ENCODE results near the gene INPP5D. TPM values are rescaled to one million over a fixed set of nuclear protein-coding genes. Genes with fewer than 3 reads are reported as not detected.

Gene INPP5D
- polyA plus RNA-seq, 3 donors, result 30.6 to 90.2 (median 54.8) TPM

GRCh38 chr2:233115121-233115520, 55.0 kb downstream of the INPP5D start:
- H3K36me3 Mint-ChIP-seq, result peaks cover 39 to 60% of the 10 kb centered on the region in 2 donors
- Histone ChIP-seq H3K27ac (ENCODE audit: low read depth in 1 of 2, low read length in 2 of 2) (peak overlapping the region in 1 of 2 donors; percentile 36), H3K4me3 (replicated peaks in 1 of 3; ENCODE audit: low read depth in 2 of 3, low read length in 3 of 3) (no peak overlapping the region), H3K36me3 (replicated peaks in 1 of 2; ENCODE audit: control insufficient read depth in 1 of 2, insufficient read depth in 2 of 2, low read length in 2 of 2) (peaks cover 22 to 61% of the 10 kb centered on the region in 2 donors), H3K79me2 (ENCODE audit: insufficient read depth, low read length) (peaks cover 99% of the 10 kb centered on the region), H3K4me2 (replicated peaks; ENCODE audit: extremely low read depth, low read length, poor library complexity, severe bottlenecking) (no peak overlapping the region), H3K9me3 (replicated peaks in 1 of 2; ENCODE audit: control insufficient read depth in 1 of 2, insufficient read depth in 1 of 2, low read length in 2 of 2) (no peaks in the 10 kb centered on the region), H4K20me1 (ENCODE audit: insufficient read depth, low read length) (peaks cover 100% of the 10 kb centered on the region), H3K27me3 (ENCODE audit: control insufficient read depth in 2 of 2, insufficient read depth in 2 of 2, low read length in 2 of 2) (no peaks in the 10 kb centered on the region), H3K9ac (ENCODE audit: insufficient read depth, low read length, poor library complexity, severe bottlenecking) (no peak overlapping the region), H3K4me1 (ENCODE audit: control insufficient read depth in 1 of 2, insufficient read depth in 2 of 2, low read length in 2 of 2) (peaks cover 12 to 22% of the 10 kb centered on the region in 2 donors), H2AFZ (ENCODE audit: insufficient read depth, low read depth, low read length, poor library complexity, severe bottlenecking) (no peak overlapping the region)
- H3K9me3 Mint-ChIP-seq, result peaks cover 0 to 2% (median 0%) of the 10 kb centered on the region in 7 donors
- intact Hi-C loops (cut with micrococcal nuclease), result no loop called here
- peak overlapping the region in 3 of 7 donors; percentile 43 to 87 (median 72) for H3K27ac Mint-ChIP-seq
- no peak overlapping the region for H3K4me3 Mint-ChIP-seq
- no peak for TF ChIP-seq CTCF (IDR thresholded peaks at IDR 0.05)
- peaks cover 35% of the 10 kb centered on the region for H3K4me1 Mint-ChIP-seq
- 98% methylated on average over 7 of the region's 7 CpGs for WGBS (ENCODE audit: insufficient coverage)
- H3K27me3 Mint-ChIP-seq (ENCODE audit: low read depth in 3 of 3), result peaks cover 0 to 1% (median 0%) of the 10 kb centered on the region in 3 donors
- no peak for DNase-seq

- Mint-ChIP-seq H3K27ac (peak overlapping the region in 5 of 7 donors; percentile 43 to 72 (median 70)), H3K36me3 (peaks cover 39 to 60% of the 10 kb centered on the region in 2 donors), H3K27me3 (ENCODE audit: low read depth in 3 of 3) (peaks cover 0 to 1% (median 0%) of the 10 kb centered on the region in 3 donors), H3K9me3 (peaks cover 0 to 2% (median 0%) of the 10 kb centered on the region in 7 donors), H3K4me1 (peaks cover 35% of the 10 kb centered on the region), H3K4me3 (no peak overlapping the region)
- Histone ChIP-seq H2AFZ (ENCODE audit: insufficient read depth, low read depth, low read length, poor library complexity, severe bottlenecking) (no peak overlapping the region), H3K4me2 (replicated peaks; ENCODE audit: extremely low read depth, low read length, poor library complexity, severe bottlenecking) (no peak overlapping the region), H3K9me3 (replicated peaks in 1 of 2; ENCODE audit: control insufficient read depth in 1 of 2, insufficient read depth in 1 of 2, low read length in 2 of 2) (no peaks in the 10 kb centered on the region), H3K9ac (ENCODE audit: insufficient read depth, low read length, poor library complexity, severe bottlenecking) (no peak overlapping the region), H3K4me3 (replicated peaks in 1 of 3; ENCODE audit: low read depth in 2 of 3, low read length in 3 of 3) (no peak overlapping the region), H4K20me1 (ENCODE audit: insufficient read depth, low read length) (peaks cover 100% of the 10 kb centered on the region), H3K36me3 (replicated peaks in 1 of 2; ENCODE audit: control insufficient read depth in 1 of 2, insufficient read depth in 2 of 2, low read length in 2 of 2) (peaks cover 22 to 62% of the 10 kb centered on the region in 2 donors), H3K27me3 (ENCODE audit: control insufficient read depth in 2 of 2, insufficient read depth in 2 of 2, low read length in 2 of 2) (no peaks in the 10 kb centered on the region), H3K27ac (ENCODE audit: low read depth in 1 of 2, low read length in 2 of 2) (peak overlapping the region in 1 of 2 donors; percentile 36), H3K4me1 (ENCODE audit: control insufficient read depth in 1 of 2, insufficient read depth in 2 of 2, low read length in 2 of 2) (peaks cover 12 to 22% of the 10 kb centered on the region in 2 donors), H3K79me2 (ENCODE audit: insufficient read depth, low read length) (peaks cover 99% of the 10 kb centered on the region)
- no CpG with 5 or more reads among the region's 2 CpGs for WGBS (ENCODE audit: insufficient coverage)
- intact Hi-C loops (cut with micrococcal nuclease), result no loop called here
- no peak for DNase-seq
- no peak for TF ChIP-seq CTCF (IDR thresholded peaks at IDR 0.05)
Measured at GRCh38 chr2:233115741-233116140, 55.6 kb downstream of the INPP5D start.

Data from CD14-positive monocyte (primary cell).